GM21723 (cell line): ENCODE data around the gene PDE11A.

Source experiments
- ATAC-seq: cut with Tn5 transposase; IDR thresholded peaks from one replicate; pipeline ENCODE4 v1.9.1; 2021; ENCODE audit warnings: mild to moderate bottlenecking, moderate library complexity; ENCODE audit not compliant: unreplicated experiment

The PDE11A gene

DNA sequence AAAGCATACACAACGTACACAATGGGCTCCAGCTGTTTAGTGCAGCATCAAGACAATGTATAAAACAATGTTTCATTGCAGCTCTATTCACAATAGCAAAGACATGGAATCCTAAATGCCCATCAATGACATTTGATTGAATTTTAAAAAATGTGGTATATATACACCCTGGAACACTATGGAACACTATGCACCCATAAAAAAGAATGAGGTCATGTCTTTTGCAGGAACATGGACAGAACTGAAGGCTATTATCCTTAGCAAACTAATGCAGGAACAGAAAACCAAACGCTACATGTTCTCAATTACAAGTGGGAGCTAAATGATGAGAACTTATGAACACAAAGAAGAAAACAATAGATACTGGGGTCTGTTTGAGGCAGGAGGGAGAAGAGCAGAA is 364.5 kb downstream of the PDE11A start:
- ATAC-seq: no peak

DNA sequence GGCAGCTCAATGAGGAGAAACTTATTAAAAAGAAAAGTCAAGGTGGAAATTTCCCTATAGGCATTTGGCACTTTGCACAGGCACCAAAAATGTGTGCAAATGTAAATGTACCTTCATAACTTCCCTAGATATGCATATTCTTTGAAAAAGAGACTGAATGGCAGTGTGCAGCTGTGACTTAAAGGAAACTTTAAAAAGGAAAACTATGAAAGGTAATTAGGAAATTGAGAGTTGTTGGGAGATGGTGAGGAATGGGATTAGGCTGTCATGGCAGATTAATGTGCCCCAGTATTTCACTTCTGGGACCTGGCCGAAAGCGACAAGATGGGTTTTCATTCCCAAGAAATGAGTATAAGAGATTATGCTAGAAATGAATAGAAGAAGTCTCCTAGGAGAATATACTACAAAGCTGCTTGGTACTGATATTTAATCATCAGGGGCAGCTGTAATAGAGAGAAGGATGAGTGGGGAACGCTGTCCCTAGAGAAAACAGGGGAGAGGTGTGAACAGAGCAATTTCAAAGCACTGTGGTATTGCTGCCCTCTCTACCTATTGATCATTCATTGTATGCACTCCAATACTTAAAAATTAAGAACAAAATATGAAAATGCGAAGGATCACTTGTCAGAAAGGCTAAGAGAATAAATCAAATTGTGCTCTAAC is 366.9 kb downstream of the PDE11A start:
- no peak for ATAC-seq

- no peak for ATAC-seq
Observed at GRCh38 chr2:177703159-177703558, 369.4 kb downstream of the PDE11A start.

DNA sequence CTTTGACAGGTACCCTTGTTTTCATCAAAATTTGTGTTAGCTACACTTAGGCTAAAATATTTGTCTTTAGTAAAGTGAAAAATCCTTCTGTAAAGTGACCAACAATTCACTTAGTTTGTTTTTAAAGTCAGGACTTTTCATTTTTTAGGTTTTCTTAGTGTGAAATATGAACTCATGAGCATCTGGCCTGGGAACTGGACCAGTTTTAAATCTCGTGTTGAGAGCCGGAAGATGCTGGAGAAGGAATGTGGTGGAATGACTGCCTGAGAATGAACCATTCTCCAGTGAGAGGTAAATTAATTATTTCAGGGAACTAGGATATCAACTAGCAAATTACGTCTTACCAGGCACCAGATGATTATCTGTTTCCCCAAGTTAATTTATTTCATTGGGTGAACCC is 374.3 kb downstream of the PDE11A start:
- no peak for ATAC-seq

- ATAC-seq: no peak
Observed at GRCh38 chr2:177694348-177694747, 378.2 kb downstream of the PDE11A start.

- no peak for ATAC-seq
Observed at GRCh38 chr2:177693658-177694339, 378.8 kb downstream of the PDE11A start.

DNA sequence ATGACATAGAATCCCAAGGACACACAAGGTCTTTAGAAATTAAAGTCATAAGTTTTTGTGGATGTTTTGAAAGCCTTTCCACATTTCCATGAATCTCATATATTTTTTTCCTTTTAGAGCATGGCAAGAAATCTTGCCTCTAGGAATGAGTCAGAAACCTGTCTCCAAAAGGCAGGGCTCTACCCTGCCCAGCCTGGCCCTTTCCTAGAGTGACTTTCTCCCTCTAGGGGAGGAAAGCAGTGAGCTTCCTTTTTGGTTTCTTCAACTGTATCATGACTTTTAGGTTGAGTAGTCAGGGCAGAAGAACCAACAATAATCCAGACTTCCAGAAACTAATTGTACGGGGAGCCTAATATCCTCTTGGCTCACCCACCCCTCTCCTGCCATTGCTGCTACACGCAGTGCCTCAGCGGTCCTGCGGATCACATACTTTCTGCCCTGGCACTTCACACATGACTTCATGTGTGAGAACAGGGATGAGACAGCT is 379.8 kb downstream of the PDE11A start:
- ATAC-seq: no peak

- no peak for ATAC-seq
Observed at GRCh38 chr2:177692042-177692782, 380.4 kb downstream of the PDE11A start.

- ATAC-seq: no peak
Observed at GRCh38 chr2:177691177-177691576, 381.4 kb downstream of the PDE11A start.

- no peak for ATAC-seq
Observed at GRCh38 chr2:177689623-177690022, 383.0 kb downstream of the PDE11A start.

GRCh38 chr2:177688844-177689243 is 383.7 kb downstream of the PDE11A start:
- ATAC-seq: no peak

DNA sequence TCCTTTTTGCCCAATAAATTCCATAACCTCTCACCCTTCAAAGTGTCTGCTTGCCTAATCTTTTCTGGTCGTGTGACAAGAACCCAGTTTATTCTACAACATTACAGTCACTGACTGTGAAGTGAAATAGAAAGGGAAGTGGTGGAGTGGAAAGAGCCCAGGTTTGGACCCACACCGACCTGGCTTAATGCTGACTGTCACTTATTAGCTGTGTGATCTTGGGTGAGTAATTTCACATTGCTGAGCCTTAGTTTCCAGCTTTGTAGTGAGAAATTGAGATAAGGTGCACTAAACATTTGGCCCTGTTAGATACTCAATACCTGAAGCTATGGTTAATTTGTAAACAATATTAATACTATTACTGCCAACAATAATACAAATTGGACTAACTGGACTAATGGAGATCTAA is 388.9 kb downstream of the PDE11A start:
- no peak for ATAC-seq

- no peak for ATAC-seq
Observed at GRCh38 chr2:177682836-177683660, 389.5 kb downstream of the PDE11A start.

GRCh38 chr2:177682006-177682405 is 390.6 kb downstream of the PDE11A start:
- ATAC-seq: no peak

DNA sequence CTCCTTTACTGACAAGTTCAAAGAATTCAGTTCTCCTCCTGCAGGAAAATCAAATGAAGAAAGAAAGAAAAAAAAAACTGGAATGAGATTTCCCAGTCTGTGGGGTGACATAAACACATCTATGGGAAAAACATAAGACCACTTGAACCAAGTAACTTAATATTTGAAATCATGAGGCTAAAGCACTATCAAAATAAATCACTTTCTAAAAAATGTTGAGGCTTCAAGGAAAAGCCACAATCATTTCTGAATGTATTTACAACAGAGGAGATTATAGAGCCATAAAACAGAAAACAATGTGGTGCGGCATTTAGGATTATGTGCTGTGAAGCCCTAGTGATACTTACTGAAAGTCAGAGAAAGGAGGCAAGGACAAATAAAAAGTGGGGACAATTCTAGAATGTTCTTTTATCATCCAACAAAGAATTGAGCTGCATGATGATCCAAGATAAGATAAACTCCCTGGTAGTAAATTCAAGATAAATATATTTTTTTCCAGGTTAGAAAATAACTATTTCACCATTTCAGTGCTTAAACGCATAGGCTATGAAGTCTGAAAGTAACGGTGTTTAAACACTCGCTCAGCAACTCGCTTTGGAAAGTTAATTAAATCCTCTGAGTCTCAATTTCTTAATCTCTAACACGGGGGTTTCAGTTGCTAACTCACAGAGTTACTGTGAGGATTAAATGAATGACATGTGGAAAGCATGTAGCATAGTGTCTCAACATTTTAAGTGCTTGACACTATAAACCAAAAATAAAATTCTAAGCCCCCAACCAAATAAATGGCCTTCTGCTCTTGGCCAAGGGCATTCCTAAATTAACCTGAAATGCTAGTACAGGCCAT is 391.5 kb downstream of the PDE11A start:
- no peak for ATAC-seq

DNA sequence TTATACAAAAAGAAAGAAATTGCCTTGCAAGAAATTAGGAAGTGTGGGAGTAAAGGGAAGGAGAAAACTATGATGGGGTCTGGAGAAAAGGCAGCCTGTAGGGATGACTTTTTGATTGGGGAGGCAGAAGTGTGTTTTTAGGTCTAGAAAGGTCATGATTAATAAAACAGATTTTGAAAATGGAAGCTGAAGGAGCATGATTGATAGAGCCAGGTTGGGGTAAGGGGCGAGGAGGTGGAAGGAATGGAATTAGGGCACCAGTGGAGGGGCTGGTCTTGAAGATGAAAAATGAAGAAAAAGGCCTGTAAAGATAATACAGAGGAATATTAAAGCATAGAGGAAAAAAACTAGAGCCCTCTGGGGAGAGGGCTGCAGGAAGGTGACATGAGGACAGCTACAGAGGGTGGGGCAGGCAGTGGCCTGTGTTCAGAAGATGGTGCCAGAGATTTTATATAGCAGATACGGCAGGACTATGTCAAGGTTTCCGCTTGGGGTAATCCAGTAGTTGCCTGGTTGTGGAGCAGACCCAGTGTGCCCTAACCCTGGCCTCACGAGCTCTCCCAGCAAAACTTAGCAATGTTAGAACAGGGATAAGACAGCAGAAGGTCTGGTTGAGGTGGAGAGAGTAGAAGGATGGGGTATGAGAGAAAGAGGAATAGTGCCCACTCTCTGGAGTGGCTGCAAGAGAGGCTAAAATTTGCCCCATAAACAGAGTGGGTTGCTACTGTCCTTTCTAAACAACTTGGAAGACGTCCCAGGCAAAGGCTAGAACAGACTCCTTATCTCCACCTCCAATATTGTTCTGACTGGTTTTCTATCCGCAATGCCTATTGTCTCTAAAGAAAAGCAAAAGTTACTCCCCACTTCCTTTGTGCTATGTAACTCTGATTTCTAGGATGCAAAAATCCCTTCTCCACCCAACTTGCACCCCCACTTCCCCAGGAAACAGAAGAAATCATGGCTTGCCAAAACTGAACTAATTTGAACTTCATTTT is 392.7 kb downstream of the PDE11A start:
- ATAC-seq: no peak

GRCh38 chr2:177678939-177679338 is 393.6 kb downstream of the PDE11A start:
- ATAC-seq: no peak

- ATAC-seq: no peak
Observed at GRCh38 chr2:177676636-177677035, 395.9 kb downstream of the PDE11A start.

- no peak for ATAC-seq
Observed at GRCh38 chr2:177675825-177676224, 396.8 kb downstream of the PDE11A start.
